Measurements from ENCODE around the gene NETO2. TPM values are rescaled to one million over a fixed set of nuclear protein-coding genes. Genes with fewer than 3 reads are reported as not detected.

The NETO2 gene
- total RNA-seq, 1 experiment from 2014 or later = 28.6 TPM

DNA sequence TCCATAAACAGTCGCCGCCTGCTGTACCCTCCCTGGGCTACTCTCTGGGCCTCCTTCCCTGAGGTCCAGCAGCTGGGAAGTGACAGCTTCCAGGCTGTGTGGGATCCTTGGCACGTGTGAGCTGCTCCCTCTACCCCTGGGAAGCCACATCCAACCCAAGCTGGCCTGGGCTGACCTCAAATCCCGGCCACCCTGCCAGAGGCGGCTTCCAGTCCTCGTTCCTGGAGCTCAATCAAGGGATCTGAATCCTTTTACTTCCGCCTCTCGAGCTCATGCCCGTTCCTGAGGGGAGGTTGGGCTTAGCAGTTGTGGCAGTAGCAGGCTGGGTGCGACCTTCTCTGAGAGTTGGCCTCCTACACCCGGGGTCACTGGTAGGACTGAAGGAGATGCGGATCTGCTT, 82.5 kb downstream of the NETO2 start:
- Mint-ChIP-seq H3K4me1 (peaks cover 0 to 5% of the 10 kb centered on the region in 2 experiments; a peak in 1 of 4 replicates), H3K27me3 (ENCODE audit: low read depth) (no peaks in the 10 kb centered on the region), H3K36me3 (ENCODE audit: insufficient read depth in 1 of 3, low read depth in 3 of 3) (no peaks in the 10 kb centered on the region; a peak in 2 of 7 replicates), H3K4me3 (no peak overlapping the region), H3K9me3 (peaks cover 7 to 11% of the 10 kb centered on the region in 2 experiments; a peak in 3 of 5 replicates), H3K27ac (no peak overlapping the region)
- H3K4me2 ChIP-seq (ENCODE audit: insufficient read depth, insufficient read length, low read length) = no peak overlapping the region
- H3K18ac ChIP-seq (ENCODE audit: insufficient read length, low read depth, low read length) = no peak overlapping the region
- H2AK5ac ChIP-seq (ENCODE audit: insufficient read length, low read length) = no peak overlapping the region
- H3K27ac ChIP-seq (ENCODE audit: insufficient read length, low read depth, low read length) = no peak overlapping the region
- H3K9me3 ChIP-seq (ENCODE audit: control insufficient read depth, low read depth, low read length) = no peaks in the 10 kb centered on the region
- no CpG with 5 or more reads among the region's 12 CpGs for WGBS (ENCODE audit: extremely low coverage, insufficient read length, low lambda C conversion rate)
- peak overlapping the region; percentile 31; the same call in 1 of the 2 replicates for H3K14ac ChIP-seq (ENCODE audit: insufficient read depth, low read length)
- H3K9ac ChIP-seq (ENCODE audit: extremely low read depth, insufficient read length, low read length) = no peak overlapping the region
- no peak overlapping the region for H2BK120ac ChIP-seq (ENCODE audit: low read depth, low read length, poor library complexity, severe bottlenecking)
- no peaks in the 10 kb centered on the region for H3K27me3 ChIP-seq (ENCODE audit: insufficient read depth, low read length)
- no peak overlapping the region for H2BK12ac ChIP-seq (ENCODE audit: insufficient read length, low read depth, low read length)
- no peak overlapping the region for H3K56ac ChIP-seq (ENCODE audit: insufficient read length, low read depth, low read length)
- no peak overlapping the region for H2BK20ac ChIP-seq (ENCODE audit: low read depth, low read length, poor library complexity, severe bottlenecking)
- no peak for DNase-seq
- no peaks in the 10 kb centered on the region for H3K4me1 ChIP-seq (ENCODE audit: insufficient read depth, low read length)
- H2BK5ac ChIP-seq (ENCODE audit: insufficient read length, low read length) = no peak overlapping the region
- H3K23me2 ChIP-seq (ENCODE audit: insufficient read length, low read depth, low read length, poor library complexity, severe bottlenecking) = no peaks in the 10 kb centered on the region
- no peaks in the 10 kb centered on the region for H4K20me1 ChIP-seq (ENCODE audit: control insufficient read depth, insufficient read depth, insufficient read length)
- H4K5ac ChIP-seq (ENCODE audit: insufficient read length, low read depth, low read length) = no peak overlapping the region
- no peak overlapping the region for H3K4ac ChIP-seq (ENCODE audit: low read depth, low read length)
- no peak overlapping the region for H3T11ph ChIP-seq (ENCODE audit: low read length)
- H4K91ac ChIP-seq (ENCODE audit: insufficient read length, low read depth, low read length) = no peak overlapping the region
- H2AFZ ChIP-seq (ENCODE audit: low read length) = no peak overlapping the region
- H3K79me1 ChIP-seq (ENCODE audit: insufficient read depth, low read depth, low read length, poor library complexity, severe bottlenecking) = no peaks in the 10 kb centered on the region
- TF ChIP-seq CTCF (conservative IDR thresholded peaks at IDR 0.05) = no peak
- H3K23ac ChIP-seq (ENCODE audit: insufficient read length, low read depth, low read length) = no peak overlapping the region
- H3K79me2 ChIP-seq (ENCODE audit: insufficient read depth, low read length) = no peaks in the 10 kb centered on the region
- no peak overlapping the region for H4K8ac ChIP-seq (replicated peaks; ENCODE audit: insufficient read length, low read depth, low read length)
- no peak overlapping the region for H2BK15ac ChIP-seq (ENCODE audit: low read depth, low read length)

All from H9 (cell line).